Fibroblast of lung (primary cell): ENCODE measurements around the gene TOP3A. TPM values are rescaled to one million over a fixed set of nuclear protein-coding genes. Genes with fewer than 3 reads are reported as not detected.

Experiments
- DNase-seq, 2 donors: peaks; one replicate each; pipeline versions ENCODE4 v3.0.0 to v3.0.0-alpha.2; 2010; ENCODE audit warnings: low read depth in 2 of 2
- H2AFZ ChIP-seq: 2 replicates; pipeline ENCODE4 v1.5.1; 2012; ENCODE audit warnings: low read length, control low read depth, inconsistent platforms
- H3K27ac ChIP-seq: 2 replicates; pipeline ENCODE4 v1.5.1; 2011; ENCODE audit warnings: low read length, control low read depth; ENCODE audit not compliant: insufficient read depth
- H3K27me3 ChIP-seq: 2 replicates; pipeline ENCODE4 v1.5.1; 2011; ENCODE audit warnings: mild to moderate bottlenecking, low read length; ENCODE audit not compliant: control insufficient read depth, insufficient read depth
- H3K36me3 ChIP-seq: 2 replicates; pipeline ENCODE4 v1.5.1; 2011; ENCODE audit warnings: low read length; ENCODE audit not compliant: control insufficient read depth, insufficient read depth
- H3K4me1 ChIP-seq: 2 replicates; pipeline ENCODE4 v1.5.1; 2011; ENCODE audit warnings: low read length; ENCODE audit not compliant: control insufficient read depth, insufficient read depth; ENCODE audit errors: extremely low read depth
- H3K4me2 ChIP-seq: 2 replicates; pipeline ENCODE4 v1.5.1; 2011; ENCODE audit warnings: low read length, control low read depth; ENCODE audit not compliant: insufficient read depth; ENCODE audit errors: extremely low read depth
- H3K4me3 ChIP-seq, 4 experiments: fragments of 200-600 bp in 1 of 4; sonication (generic) in 1 of 4; replicated peaks in 1 of 4; 2 replicates each; pipeline ENCODE4 v1.5.1; 2011 to 2016; ENCODE audit warnings: low read length in 4 of 4, low read depth in 3 of 4, mild to moderate bottlenecking in 3 of 4, control low read depth in 2 of 4, inconsistent platforms in 1 of 4, mixed read lengths in 1 of 4; ENCODE audit not compliant: insufficient read depth in 1 of 4; ENCODE audit errors: control extremely low read depth in 1 of 4
- H3K79me2 ChIP-seq: 2 replicates; pipeline ENCODE4 v1.5.1; 2012; ENCODE audit warnings: mild to moderate bottlenecking, low read length, inconsistent platforms; ENCODE audit not compliant: control insufficient read depth, insufficient read depth
- H3K9ac ChIP-seq: 2 replicates; pipeline ENCODE4 v1.5.1; 2011; ENCODE audit warnings: mild to moderate bottlenecking, low read length, control low read depth; ENCODE audit not compliant: insufficient read depth
- H3K9me3 ChIP-seq: 2 replicates; pipeline ENCODE4 v1.5.1; 2012; ENCODE audit warnings: low read depth, low read length; ENCODE audit not compliant: control insufficient read depth, insufficient read depth
- H4K20me1 ChIP-seq: 2 replicates; pipeline ENCODE4 v1.5.1; 2011; ENCODE audit warnings: low read length; ENCODE audit not compliant: control insufficient read depth, insufficient read depth; ENCODE audit errors: extremely low read depth
- EZH2 ChIP-seq: IDR thresholded peaks from 2 replicates; pipeline ENCODE4 v1.5.1; 2012; ENCODE audit warnings: low read length, control low read depth, mild to moderate bottlenecking; ENCODE audit errors: missing control alignments
- polyA plus RNA-seq, 2 donors: library from polyadenylated mRNA; depleted of rRNA in 1 of 2; stranded (reverse) in 1 of 2; unstranded in 1 of 2; fragments of >200 nt; gene quantifications; 2 replicates each; pipeline ENCODE4 v1.2.1, GENCODE V29; 2011 to 2012; ENCODE audit warnings: missing spikeins in 1 of 2
- total RNA-seq: library from RNA; depleted of rRNA; stranded (reverse); fragments of >200 nt; gene quantifications from 2 replicates; pipeline ENCODE4 v1.2.1, GENCODE V29; 2014
- TF ChIP-seq, protein P1 (sequence below), 2 donors: IDR thresholded peaks in 1 of 2; conservative IDR thresholded peaks in 1 of 2; 1 replicate in 1 of 2; 2 replicates in 1 of 2; pipeline ENCODE4 v1.5.1; 2011 to 2012; ENCODE audit warnings: low read length in 2 of 2, control low read depth in 1 of 2, inconsistent platforms in 1 of 2, low read depth in 1 of 2, mild to moderate bottlenecking in 1 of 2

The TOP3A gene
- total and polyA plus RNA-seq, 2 donors (not counting 1 experiment from before 2014, with no cell fraction given), result 12.7 to 16.5 TPM

DNA sequence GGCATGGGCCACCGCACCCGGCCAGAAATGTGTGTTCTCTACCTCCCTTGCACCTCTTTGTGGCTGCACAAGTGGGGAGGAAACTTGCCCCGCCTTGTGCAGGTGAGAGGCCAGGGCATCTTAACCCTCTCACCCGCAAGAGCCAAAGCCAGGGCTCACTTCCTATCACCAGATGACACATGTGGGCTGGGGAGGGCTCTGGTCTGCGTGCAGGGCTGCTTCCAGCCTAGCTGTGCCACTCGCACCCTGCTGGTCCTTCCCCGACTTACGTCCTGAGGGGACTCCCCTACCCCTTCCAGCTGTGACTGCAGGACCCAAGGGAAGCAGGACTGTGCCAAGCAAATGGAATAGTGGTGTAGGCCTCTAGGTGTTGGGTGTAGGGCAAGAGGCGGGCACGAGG lies 47.4 kb downstream of the TOP3A start:
- Histone ChIP-seq H3K36me3 (peaks cover 15% of the 10 kb centered on the region), H3K9me3 (no peaks in the 10 kb centered on the region), H4K20me1 (no peaks in the 10 kb centered on the region), H3K4me3 (no peak overlapping the region), H2AFZ (no peak overlapping the region), H3K27ac (no peak overlapping the region), H3K4me2 (no peak overlapping the region), H3K4me1 (peaks cover 3% of the 10 kb centered on the region), H3K27me3 (no peaks in the 10 kb centered on the region), H3K9ac (no peak overlapping the region), H3K79me2 (no peaks in the 10 kb centered on the region)
- no peak for DNase-seq
- no peak for TF ChIP-seq EZH2
- TF ChIP-seq, protein P1, sequence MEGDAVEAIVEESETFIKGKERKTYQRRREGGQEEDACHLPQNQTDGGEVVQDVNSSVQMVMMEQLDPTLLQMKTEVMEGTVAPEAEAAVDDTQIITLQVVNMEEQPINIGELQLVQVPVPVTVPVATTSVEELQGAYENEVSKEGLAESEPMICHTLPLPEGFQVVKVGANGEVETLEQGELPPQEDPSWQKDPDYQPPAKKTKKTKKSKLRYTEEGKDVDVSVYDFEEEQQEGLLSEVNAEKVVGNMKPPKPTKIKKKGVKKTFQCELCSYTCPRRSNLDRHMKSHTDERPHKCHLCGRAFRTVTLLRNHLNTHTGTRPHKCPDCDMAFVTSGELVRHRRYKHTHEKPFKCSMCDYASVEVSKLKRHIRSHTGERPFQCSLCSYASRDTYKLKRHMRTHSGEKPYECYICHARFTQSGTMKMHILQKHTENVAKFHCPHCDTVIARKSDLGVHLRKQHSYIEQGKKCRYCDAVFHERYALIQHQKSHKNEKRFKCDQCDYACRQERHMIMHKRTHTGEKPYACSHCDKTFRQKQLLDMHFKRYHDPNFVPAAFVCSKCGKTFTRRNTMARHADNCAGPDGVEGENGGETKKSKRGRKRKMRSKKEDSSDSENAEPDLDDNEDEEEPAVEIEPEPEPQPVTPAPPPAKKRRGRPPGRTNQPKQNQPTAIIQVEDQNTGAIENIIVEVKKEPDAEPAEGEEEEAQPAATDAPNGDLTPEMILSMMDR (conservative IDR thresholded peaks at IDR 0.05 in 1 of 2, IDR thresholded peaks at IDR 0.05 in 1 of 2; ENCODE audit: low read depth in 1 of 2, low read length in 2 of 2), result no peak

DNA sequence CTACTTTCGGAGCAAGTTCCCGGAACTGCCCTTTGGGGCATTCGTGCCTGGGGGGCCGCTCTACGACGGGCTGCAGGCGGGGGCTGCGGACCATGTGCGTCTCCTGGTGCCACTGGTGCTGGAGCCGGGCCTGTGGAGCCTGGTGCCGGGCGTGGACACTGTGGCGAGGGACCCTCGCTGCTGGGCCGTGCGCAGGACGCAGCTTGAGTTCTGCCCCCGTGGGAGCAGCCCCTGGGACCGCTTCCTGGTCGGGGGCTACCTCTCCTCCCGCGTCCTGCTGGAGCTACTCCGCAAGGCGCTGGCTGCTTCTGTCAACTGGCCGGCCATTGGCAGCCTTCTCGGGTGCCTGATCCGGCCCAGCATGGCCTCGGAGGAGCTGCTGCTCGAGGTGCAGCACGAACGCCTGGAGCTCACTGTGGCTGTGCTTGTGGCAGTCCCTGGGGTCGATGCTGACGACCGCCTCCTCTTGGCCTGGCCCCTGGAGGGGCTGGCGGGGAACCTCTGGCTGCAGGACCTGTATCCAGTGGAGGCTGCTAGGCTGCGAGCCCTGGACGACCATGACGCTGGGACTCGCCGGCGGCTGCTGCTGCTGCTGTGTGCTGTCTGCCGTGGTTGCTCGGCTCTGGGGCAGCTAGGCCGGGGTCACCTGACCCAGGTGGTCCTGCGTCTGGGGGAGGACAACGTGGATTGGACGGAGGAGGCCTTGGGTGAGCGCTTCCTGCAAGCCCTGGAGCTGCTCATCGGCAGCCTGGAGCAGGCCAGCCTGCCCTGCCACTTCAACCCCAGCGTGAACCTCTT lies 50.7 kb downstream of the TOP3A start:
- no peak overlapping the region for H3K4me3 ChIP-seq
- DNase-seq, result no peak

GRCh38 chr17:18262641-18263040 lies 52.2 kb downstream of the TOP3A start:
- H3K9ac ChIP-seq, result no peak overlapping the region
- TF ChIP-seq, protein P1 (conservative IDR thresholded peaks at IDR 0.05 in 1 of 2, IDR thresholded peaks at IDR 0.05 in 1 of 2; ENCODE audit: low read depth in 1 of 2, low read length in 2 of 2), result no peak
- no peak for TF ChIP-seq EZH2
- no peaks in the 10 kb centered on the region for H4K20me1 ChIP-seq
- H3K9me3 ChIP-seq, result no peaks in the 10 kb centered on the region
- peaks cover 18% of the 10 kb centered on the region for H3K4me1 ChIP-seq
- H3K36me3 ChIP-seq, result peaks cover 15% of the 10 kb centered on the region
- no peaks in the 10 kb centered on the region for H3K27me3 ChIP-seq
- no peak overlapping the region for H3K27ac ChIP-seq
- H3K4me2 ChIP-seq, result no peak overlapping the region
- no peak for DNase-seq
- H3K79me2 ChIP-seq, result peaks cover 11% of the 10 kb centered on the region
- no peak overlapping the region for H3K4me3 ChIP-seq
- no peak overlapping the region for H2AFZ ChIP-seq

More for the DNA sequence above, 50.7 kb downstream of the TOP3A start:
- H3K4me1 ChIP-seq, result peaks cover 18% of the 10 kb centered on the region
- no peak overlapping the region for H3K4me2 ChIP-seq
- H4K20me1 ChIP-seq, result no peaks in the 10 kb centered on the region
- H3K9ac ChIP-seq, result no peak overlapping the region
- no peak overlapping the region for H3K27ac ChIP-seq
- H3K27me3 ChIP-seq, result no peaks in the 10 kb centered on the region
- no peak for TF ChIP-seq EZH2
- TF ChIP-seq, protein P1 (conservative IDR thresholded peaks at IDR 0.05 in 1 of 2, IDR thresholded peaks at IDR 0.05 in 1 of 2; ENCODE audit: low read depth in 1 of 2, low read length in 2 of 2), result no peak
- no peaks in the 10 kb centered on the region for H3K9me3 ChIP-seq
- H2AFZ ChIP-seq, result no peak overlapping the region
- peaks cover 15% of the 10 kb centered on the region for H3K36me3 ChIP-seq
- H3K79me2 ChIP-seq, result peaks cover 9% of the 10 kb centered on the region
